ENCODE results near the gene SLC25A29.
A peak's percentile ranks its signal among the peaks of the same experiment; 100 is the strongest.

SLC25A29 gene

GRCh38 chr14:100268591-100269207, 37.5 kb downstream of the SLC25A29 start:
- CTCF ChIA-PET = interaction anchor here (0.7 to 1.7 kb wide), 8 partner anchors 10 to 384 kb away, joined by 3 to 6 read pairs (median 4); no protein-coding TSS in a partner anchor
- no peak overlapping the region for H3K4me3 ChIP-seq (ENCODE audit: low read depth, low read length)
- no peaks in the 10 kb centered on the region for H3K9me3 ChIP-seq (ENCODE audit: control insufficient read depth, insufficient read depth, low read depth, low read length)
- no peak overlapping the region for H3K27ac ChIP-seq (ENCODE audit: extremely low read depth, low read depth, low read length)
- POLR2A ChIA-PET = interaction anchor here (0.5 kb wide), 1 partner anchor 20 kb away, joined by 4 read pairs; no protein-coding TSS in a partner anchor
- H3K36me3 ChIP-seq (ENCODE audit: control insufficient read depth in 2 of 2, insufficient read depth in 1 of 2, low read length in 2 of 2) = peaks cover 17 to 44% of the 10 kb centered on the region in 2 experiments; a peak in 2 of 3 replicates
- peaks cover 6% of the 10 kb centered on the region for H3K4me1 ChIP-seq (ENCODE audit: control insufficient read depth, insufficient read depth, low read length)
- TF ChIP-seq ZNF175 (tag by site-specific recombination; IDR thresholded peaks at IDR 0.05) (no peak), ZNF610 (tag by site-specific recombination; IDR thresholded peaks at IDR 0.05; ENCODE audit: borderline replicate concordance) (no peak), ZNF600 (tag by site-specific recombination; IDR thresholded peaks at IDR 0.05) (0 out of 2 replicates have a peak, but pooled peaks have one; percentile 48)

- Histone ChIP-seq H3K27ac (ENCODE audit: extremely low read depth, low read depth, low read length) (no peak overlapping the region), H3K9me3 (ENCODE audit: control insufficient read depth, insufficient read depth, low read depth, low read length) (no peaks in the 10 kb centered on the region)
- CTCF ChIA-PET = interaction anchor here (1.3 to 1.7 kb wide), 2 partner anchors 16 to 17 kb away, joined by 3 to 5 read pairs; no protein-coding TSS in a partner anchor
Observed at GRCh38 chr14:100267990-100268389, 38.3 kb downstream of the SLC25A29 start.

More at GRCh38 chr14:100267990-100268389, 38.3 kb downstream of the SLC25A29 start:
- Histone ChIP-seq H3K4me1 (ENCODE audit: control insufficient read depth, insufficient read depth, low read length) (peaks cover 6% of the 10 kb centered on the region), H3K4me3 (ENCODE audit: low read depth, low read length) (no peak overlapping the region), H3K36me3 (ENCODE audit: control insufficient read depth in 2 of 2, insufficient read depth in 1 of 2, low read length in 2 of 2) (peaks cover 18 to 51% of the 10 kb centered on the region in 2 experiments)
- POLR2A ChIA-PET = no interaction called here
- TF ChIP-seq PRDM4 (tag by site-specific recombination; IDR thresholded peaks at IDR 0.05) (peak; percentile 71), ZNF626 (tag by site-specific recombination; IDR thresholded peaks at IDR 0.05) (no peak), PATZ1 (tag by site-specific recombination; IDR thresholded peaks at IDR 0.05) (no peak), ZNF473 (tag by site-specific recombination; IDR thresholded peaks at IDR 0.05) (no peak), KLF17 (tag by site-specific recombination; IDR thresholded peaks at IDR 0.05) (no peak), SCRT2 (tag by site-specific recombination; IDR thresholded peaks at IDR 0.05) (no peak), ZNF280D (tag by site-specific recombination; IDR thresholded peaks at IDR 0.05) (no peak)
